DMS 273 (cell line): ENCODE measurements around the gene C3orf85.

Source experiments
- DNase-seq: peaks from one replicate; lab custom pipeline; 2025; ENCODE audit not compliant: unreplicated experiment; lab: John Stamatoyannopoulos, UW

C3orf85 gene

DNA sequence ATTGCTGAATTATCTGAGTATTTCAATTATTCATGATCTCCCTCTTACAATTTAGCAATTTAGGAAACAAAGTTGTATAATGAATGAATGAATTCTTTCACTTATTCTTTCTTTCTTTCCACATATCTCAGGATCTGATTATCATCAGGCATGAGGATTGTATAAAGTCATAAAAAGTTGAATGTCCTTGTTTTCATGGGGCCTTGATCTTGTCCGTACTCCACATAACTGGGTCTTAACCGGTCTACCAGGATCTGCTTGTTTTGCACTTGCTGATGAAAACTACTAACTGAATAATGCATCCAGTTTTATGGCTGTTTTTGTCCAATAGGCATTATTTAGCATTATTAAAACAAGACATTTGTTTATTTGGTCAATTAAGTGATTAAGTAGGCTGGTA, 12.6 kb downstream of the C3orf85 start:
- DNase-seq: no peak

DNA sequence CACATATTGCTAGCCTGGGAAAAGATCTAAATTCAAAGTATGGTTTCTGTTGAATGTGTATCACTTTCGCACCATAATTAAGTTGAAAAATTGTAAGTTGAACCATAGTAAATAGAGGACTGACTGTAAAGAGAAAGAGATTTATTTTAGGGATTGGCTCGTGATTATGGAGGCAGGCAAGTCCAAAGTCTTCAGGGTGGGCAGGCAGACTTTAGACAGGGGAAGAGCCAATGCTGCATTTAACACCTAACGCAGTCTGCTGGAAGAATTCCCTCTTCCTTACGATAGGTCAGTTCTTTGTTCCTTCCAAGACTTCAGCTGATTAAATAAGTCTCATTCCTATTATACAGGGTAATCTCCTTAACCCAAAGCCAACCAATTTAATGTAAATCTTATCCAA, 15.8 kb downstream of the C3orf85 start:
- no peak for DNase-seq

DNA sequence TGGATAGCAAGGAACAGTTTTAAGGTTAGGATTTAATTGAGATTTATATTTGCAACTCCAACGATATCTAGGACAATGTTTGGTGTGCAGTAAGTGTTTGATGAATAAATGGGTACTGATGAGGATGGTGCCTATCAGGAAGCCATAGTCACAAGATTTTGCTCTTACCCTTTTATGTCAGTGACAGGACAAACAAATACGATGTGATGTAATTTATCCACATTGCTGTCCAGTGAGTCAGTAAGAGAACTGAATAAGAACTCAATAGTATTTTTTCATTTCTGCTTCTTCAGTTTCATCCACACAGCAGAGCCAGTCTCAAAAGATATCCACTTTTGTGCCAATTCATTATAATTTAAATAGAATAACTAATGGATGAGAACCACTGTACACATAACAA, 18.5 kb downstream of the C3orf85 start:
- no peak for DNase-seq

DNA sequence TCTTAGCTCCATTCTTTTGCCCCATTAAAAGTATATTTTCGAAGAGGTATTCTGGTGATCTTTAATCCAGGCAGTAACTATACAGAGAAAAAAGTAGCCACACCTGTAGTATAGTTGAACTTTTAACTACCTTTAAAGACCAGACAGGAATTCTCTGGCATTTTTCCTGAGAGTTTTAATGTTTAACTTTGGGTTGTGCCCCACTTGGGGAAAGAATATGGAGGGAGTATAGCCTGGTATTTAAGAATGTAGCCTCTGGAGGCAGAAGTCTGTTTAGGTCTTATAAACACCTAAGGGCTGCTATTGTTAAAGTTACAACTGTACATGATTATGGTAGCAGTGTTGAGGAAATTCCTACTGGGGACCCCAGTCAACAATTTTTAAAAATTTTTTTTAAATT, 19.3 kb downstream of the C3orf85 start:
- no peak for DNase-seq

DNA sequence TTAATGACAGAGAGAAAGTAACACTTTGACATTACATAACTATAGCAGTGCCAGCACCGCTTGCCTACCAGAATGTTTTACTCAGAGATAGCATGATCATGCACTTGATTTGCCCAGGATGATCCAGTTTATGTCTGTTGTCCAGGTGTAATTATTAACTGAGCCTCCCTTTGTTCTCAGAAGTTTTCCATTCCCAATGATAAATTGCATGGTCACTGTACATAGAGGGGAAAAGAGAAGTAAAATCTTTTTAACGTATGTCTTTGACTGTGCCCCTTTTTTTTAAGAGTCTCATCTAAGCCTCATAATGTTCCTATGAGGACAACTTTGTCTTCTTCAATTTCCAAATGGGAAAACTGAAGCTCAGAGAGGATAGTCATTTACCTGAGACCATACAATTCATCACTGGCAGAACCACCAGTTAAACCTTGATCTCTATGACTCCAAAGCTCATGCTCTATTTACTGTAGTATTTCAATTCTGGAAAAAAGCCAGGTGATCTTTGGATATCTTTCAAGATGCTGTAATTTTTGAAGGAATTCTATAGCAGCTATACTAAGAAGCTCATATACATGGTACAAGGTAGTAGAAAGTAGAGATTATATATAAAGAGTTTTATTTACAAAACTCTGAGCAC, 25.1 kb downstream of the C3orf85 start:
- no peak for DNase-seq

DNA sequence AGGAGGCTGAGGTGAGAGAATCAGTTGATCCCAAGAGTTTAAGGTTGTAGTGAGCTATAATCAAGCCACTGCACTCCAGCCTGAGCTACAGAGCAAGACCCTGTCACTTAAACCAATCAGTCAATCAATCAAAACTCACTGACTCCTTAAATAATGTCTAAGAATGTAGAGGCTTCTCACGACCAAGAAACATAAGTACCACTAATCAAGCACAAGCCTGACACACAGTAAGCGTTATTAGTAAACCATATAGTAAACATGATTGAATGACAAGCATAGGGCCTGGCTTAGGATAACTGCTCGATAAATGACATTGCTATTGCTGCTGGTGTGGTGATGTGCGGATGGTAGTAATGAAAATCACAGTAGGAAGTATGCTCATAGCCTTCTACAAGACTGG, 29.4 kb downstream of the C3orf85 start:
- no peak for DNase-seq

DNA sequence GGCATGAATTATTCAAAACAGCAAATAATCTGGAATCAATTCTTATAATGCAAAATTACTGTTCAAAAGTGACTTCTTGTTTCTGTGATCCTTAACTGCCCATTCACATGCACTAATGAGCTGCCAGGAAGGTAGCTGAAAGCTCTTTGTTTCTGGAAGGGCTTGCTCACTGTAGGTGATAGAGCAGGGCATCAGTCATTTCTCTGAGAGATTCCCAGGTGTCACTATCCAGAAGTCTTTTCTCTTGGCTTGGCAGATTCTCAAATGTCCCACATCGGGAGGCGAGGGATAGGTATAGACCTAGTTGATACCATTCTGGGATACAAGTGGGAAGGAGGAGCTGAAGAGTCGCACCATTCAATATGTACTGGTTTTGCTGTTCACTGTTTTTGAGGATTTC, 35.0 kb downstream of the C3orf85 start:
- DNase-seq: no peak

DNA sequence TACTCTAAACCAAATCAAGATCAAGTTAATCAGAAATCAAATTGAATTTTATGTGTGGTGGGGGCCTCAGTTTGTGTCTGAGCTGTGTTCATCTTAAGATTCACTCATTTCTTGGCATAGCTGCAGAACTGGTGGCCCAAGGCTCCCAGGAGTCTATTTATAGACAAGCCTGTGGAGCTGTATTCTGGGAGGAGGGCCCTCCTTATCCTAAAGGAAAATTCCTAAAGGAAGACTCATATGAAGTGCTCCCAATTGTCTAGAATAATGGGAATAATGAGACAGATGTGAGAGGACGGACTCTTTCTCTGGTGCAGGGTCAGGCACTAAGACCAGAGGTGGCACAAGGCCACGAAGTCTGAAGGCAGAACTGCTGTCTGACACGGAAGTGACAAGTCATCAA, 38.9 kb downstream of the C3orf85 start:
- no peak for DNase-seq

DNA sequence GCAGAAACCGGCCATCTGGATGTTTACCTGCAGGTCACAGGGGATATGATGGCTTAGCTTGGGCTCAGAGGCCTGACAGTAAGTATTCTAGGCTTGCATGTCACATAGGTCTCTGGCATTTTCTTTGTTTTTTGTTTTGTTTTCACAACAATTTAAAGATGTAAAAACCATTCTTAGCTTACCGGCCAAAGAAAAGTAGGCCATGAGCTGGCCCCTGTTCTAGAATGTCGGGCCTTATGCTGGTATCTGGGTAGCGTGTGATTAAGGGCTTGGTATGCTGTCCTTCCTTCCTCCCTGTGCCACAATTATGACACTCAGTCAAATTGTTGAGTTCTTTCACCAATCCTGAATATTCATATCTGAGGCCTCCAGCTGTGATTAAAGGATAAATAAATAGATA, 40.2 kb downstream of the C3orf85 start:
- no peak for DNase-seq

DNA sequence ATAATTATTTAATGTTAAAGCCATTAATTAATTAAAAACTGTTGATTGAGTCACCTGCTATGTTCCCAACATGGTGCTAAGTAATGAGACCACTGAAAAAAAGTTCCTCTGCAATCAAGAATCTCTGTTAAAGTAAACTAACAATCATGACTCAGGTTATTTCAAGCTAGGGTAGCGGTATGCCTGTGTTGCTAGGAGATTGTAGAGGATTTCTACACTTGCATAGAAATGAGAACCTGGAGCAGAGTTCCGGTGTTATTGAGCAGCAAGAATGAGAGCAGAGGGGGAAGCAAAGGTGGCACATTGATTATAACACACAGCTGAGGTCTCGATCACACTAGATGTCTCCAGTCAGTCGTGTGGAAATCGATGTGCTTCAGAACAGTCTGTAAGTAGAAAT, 41.4 kb downstream of the C3orf85 start:
- DNase-seq: no peak

DNA sequence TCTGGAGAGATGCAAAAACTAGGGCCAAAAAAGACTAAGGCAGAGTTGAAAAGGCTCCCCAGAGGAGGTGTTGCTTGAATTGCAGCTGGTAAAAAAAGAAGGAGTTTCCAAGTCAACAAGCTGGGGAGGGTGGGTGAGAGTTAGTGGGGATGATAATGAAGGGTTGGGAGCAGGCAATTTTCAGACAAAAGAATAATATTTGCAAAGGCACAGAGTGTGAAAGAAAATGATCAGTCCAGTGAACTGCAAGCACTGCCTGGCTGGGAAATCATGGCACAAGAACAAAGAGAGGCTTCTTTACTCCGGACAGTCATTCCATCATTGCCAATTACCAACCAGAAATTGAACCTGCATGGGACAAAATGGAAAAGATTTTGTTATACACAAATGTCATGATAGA, 42.2 kb downstream of the C3orf85 start:
- no peak for DNase-seq

DNA sequence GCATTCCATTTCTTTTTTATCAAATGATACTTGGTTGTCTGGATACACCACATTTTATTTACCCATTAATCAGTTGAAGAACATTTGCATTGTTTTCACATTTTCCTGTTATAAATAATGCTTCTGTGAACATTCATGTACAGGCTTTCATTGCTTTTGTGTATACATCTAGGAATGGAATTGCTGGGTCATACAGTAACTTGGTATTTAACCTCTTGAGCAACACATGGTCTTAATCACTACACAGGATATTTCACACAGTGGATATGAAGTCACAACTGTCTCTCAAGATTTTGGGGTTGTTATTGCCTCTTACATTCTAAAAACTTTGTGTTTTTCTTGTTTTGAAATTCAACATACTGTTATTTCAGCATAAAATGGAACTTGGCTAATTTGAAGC, 48.2 kb downstream of the C3orf85 start:
- DNase-seq: no peak

DNA sequence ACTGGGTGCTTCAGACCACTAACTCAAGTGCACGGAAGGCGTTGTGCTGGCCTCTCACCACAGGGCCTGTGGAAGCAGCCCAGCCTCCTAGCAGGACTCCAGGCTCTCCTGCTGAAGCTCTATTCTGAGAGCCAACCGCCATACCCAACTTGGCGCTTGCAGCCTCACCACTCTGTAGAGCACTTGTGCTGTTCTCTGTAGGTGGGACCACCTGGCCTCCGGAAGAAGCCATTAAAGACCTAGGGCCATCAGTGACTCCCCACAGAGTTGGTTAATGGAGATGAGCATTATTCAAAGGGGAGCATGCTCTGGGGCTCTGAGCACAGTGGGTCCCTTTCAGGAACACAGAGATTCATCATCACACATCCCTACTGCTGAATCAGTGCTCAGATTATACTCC, 50.9 kb downstream of the C3orf85 start:
- no peak for DNase-seq

DNA sequence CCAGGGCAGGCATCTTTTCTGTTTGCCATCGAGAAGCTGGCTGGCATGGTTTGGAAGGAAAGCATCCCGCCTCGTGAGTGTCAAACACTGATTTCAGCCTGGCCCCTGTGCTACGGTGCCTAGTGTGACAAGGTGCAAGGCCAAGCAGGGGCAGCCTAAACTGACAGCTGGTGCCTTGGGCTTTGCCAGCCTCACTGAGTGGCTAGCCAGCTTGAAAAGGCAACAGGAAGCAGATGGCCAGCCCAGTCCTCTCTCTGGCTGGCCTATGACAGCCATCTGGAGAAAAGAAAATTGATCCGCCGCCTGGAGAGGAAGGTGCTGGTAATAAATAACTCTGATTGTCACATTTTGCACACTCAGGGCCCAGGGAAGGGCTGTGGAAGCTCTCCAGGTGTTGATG, 52.2 kb downstream of the C3orf85 start:
- peak; percentile 99 for DNase-seq

DNA sequence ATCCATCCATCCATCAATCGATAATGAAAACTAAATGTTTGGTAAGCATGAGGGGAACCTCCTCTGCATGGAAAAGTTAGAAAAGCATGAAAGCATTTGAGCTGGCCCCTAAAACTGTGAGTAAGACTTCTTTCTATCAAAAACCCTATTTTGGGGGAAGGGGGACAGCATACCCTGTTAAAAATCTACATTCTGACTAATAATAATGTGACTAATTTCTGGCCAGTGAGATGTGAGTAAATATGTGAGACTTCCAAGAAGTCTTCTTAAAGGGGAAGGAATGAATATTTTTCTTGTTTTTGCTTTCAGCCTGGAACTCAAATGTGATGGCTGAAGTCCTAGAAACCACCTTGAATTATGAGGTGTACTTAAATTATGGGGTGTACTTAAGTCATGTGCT, 54.9 kb downstream of the C3orf85 start:
- DNase-seq: no peak

DNA sequence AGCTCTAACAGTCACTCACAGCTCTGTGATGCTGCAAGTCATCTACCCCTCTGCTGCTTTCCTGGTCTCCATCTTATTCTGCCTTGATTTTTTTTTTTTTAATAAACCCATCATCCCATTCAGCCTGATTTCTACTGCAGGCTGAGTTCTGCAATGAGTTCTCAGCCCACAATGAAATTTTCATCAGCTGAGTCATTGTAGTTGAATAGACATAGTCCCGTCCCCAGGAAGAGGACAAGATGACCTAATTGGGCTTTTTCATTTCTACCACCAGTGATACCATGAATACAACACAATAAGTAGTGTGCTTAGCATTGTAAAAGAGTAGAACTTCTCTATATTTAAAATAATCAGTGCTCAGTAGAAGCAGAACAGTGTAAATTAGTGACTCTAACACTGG, 59.3 kb downstream of the C3orf85 start:
- no peak for DNase-seq
